Eye (tissue), 1 donor: ENCODE data around the gene VRK2.
"Not testable (repeated sequence)": the region's sequence is repeated elsewhere in the genome, so short reads cannot be mapped to it uniquely, and the experiment has no call there.

Source experiments
- DNase-seq: peaks from one replicate; pipeline ENCODE4 v3.0.0-alpha.2; 2015

The VRK2 gene

DNA sequence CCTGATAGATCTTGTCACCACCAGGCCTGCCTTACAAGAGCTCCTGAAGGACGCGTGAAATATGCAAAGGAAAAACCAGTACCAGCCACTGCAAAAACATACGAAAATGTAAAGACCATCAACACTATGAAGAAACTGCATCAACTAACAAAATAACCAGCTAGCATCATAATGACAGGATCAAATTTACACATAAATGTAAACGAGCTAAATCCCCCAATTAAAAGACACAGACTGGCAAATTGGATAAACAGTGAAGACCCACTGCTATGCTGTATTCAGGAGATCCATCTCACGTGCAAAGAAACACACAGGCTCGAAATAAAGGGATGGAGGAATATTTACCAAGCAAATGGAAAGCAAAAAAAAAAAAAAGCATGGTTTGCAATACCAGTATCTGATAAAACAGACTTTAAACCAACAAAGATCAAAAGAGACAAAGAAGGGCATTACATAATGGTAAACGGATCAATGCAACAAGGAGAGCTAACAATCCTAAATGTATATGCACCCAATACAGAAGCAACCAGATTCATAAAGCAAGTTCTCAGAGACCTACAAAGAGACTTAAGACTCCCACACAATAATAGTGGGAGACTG, 123.8 kb downstream of the VRK2 start:
- not testable (repeated sequence) for DNase-seq

DNA sequence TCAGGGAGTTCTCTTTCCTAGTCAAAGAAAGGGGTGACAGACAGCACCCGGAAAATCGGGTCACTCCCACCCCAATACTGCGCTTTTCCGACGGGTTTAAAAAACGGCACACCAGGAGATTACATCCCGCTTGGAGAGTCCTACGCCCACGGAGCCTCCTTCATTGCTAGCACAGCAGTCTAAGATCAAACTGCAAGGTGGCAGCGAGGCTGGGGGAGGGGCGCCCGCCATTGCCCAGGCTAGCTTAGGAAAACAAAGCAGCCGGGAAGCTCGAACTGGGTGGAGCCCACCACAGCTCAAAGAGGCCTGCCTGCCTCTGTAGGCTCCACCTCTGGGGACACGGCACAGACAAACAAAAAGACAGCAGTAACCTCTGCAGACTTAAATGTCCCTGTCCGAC, 125.2 kb downstream of the VRK2 start:
- DNase-seq: not testable (repeated sequence)

DNA sequence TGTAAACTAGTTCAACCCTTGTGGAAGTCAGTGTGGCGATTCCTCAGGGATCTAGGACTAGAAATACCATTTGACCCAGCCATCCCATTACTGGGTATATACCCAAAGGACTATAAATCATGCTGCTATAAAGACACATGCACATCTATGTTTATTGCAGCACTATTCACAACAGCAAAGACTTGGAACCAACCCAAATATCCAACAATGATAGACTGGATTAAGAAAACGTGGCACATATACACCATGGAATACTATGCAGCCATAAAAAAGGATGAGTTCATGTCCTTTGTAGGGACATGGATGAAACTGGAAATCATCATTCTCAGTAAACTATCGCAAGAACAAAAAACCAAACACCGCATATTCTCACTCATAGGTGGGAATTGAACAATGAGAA, 130.6 kb downstream of the VRK2 start:
- not testable (repeated sequence) for DNase-seq

DNA sequence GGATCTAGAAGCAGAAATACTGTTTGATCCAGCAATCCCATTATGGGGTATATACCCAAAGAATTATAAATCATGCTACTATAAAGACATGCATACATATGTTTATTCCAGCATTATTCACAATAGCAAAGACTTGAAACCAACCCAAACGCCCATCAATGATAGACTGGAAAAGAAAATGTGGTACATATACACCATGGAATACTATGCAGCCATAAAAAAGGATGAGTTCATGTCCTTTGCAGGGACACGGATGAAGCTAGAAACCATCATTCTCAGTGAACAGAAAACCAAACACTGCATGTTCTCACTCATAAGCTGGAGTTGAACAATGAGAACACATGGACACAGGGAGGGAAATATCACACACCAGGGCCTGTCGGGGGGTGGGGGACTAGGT, 133.6 kb downstream of the VRK2 start:
- not testable (repeated sequence) for DNase-seq

DNA sequence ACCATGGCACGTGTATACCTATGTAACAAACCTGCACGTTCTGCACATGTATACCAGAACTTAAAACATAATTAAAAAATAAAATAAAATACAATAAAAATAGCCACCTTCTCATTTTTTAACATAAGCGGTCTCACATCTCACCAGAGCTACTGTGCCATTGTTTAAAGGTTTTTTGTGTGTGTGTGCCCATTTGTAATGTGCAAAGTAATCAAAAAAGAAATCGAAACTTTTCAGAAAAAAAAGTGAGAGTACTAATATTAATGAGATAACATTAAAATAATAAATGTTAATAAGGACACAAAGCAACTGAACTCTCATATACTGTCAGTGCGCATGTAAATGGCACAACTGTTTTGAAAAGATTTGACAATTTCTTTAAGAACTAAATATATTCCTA, 134.0 kb downstream of the VRK2 start:
- DNase-seq: no peak

DNA sequence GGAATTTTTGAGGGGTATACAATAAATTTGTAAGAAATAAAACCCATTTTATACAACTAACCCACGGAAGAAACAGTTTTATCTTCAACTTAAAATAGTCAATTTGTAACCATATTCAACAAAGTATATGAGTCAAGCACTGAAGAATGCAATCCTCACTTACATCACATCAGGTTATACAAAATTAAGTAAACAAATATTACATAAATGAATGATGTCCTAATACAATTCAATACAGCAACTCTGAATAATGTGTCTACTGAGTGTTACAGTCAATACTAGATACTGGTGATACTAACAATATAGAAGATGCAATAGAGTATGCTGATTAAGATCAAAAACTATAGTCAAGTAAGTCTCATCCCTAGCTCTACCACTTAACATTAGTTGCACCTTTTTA, 135.9 kb downstream of the VRK2 start:
- DNase-seq: no peak

DNA sequence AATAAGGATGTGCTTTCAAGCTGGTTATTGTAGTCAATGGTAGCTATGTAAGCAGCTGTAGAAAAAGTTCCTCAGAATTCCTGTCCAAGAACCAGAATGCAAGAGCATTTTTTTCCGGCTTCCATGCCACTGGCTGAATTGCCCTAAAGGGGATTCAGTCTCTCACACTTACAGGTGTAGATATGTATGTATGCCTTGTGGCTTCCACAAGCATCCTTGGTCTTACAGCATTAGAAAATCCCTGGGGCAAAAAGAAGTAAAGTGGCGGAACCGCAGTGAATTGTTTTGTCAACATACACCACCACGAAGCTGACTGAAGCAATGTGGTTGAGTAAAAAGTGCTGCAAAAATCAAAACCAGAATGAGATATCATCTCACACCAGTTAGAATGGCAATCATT, 139.9 kb downstream of the VRK2 start:
- DNase-seq: no peak

DNA sequence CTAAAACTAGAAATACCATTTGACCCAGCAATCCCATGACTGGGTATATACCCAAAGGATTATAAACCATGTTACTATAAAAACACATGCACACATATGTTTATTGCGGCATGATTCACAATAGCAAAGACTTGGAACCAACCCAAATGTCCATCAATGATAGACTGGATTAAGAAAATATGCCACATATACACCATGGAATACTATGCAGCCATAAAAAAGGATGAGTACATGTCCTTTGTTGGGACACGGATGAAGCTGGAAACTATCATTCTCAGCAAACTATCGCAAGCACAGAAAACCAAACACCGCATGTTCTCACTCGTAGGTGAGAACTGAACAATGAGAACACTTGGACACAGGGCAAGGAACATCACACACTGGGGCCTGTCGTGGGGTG, 140.4 kb downstream of the VRK2 start:
- DNase-seq: not testable (repeated sequence)

DNA sequence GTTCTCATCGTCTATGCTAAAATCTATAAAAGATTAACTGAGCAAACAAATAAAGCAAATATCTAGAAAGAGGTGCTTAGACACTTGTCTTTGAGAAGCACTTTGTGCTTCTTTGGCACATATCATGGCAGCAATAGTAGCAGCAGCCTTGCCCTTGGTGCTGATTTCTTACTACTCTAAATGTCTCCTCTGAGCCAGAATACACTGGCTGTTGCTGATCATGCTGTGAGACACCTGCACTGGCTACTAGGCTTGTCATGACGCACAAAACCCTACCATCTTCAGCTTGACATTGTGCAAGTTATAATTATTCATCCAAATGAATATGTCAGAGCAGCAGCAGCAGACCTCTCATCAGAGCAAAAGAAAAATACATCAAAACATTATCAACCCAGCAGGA, 147.9 kb downstream of the VRK2 start:
- no peak for DNase-seq

DNA sequence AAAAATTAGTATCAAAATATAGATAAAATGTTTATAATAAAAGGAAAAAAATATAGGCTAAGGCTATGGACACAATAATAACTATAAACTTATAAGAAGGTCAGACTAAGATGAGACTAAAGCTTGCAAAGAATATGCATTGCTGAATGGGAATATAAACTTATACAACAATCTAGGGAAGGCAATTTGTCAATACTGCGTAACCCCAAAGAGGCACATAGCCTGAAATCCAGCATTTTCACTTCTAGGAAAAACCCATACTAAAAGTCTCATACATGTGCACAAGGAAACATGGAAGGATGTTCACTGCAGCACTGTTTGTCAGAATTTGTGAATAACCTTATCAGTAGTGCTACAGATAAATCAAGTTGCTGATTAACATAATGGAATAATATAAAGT, 149.1 kb downstream of the VRK2 start:
- DNase-seq: no peak

DNA sequence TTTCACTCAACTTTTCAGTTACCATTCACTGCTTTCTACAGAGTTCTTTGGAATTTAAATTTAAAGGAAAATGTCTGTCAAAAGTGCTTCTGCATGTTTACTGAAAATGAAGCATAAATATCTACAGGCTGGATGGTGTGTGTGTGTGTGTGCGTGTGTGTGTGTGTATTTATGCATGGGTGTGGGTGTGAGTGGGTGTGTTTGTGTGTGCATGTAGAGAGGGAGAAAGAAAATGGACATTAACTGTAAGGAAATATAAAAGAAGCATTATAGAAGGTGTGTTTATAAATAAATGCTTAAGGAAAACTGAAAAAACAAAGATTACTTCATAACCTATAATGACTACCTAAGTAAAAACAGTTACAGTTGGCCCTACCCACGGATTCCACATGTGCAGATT, 151.3 kb downstream of the VRK2 start:
- DNase-seq: no peak

DNA sequence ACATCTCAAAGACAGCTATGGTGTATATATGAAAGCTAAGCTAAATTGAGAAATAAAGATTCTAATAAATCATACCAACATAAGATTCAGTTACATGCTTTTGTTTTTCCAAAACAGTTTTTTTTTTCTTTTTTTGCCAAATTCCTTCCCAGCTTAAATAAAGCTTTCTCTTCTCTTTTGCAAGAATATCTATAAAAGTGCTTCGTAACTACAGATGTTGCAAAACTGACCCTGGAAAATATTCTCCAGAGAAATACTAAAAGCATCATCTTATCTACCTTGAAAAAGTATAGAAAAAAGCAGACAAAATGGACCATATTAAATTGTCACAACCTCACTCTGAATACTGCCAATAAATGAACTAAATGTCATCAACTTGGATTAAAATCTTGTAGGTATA, 155.8 kb downstream of the VRK2 start:
- no peak for DNase-seq

DNA sequence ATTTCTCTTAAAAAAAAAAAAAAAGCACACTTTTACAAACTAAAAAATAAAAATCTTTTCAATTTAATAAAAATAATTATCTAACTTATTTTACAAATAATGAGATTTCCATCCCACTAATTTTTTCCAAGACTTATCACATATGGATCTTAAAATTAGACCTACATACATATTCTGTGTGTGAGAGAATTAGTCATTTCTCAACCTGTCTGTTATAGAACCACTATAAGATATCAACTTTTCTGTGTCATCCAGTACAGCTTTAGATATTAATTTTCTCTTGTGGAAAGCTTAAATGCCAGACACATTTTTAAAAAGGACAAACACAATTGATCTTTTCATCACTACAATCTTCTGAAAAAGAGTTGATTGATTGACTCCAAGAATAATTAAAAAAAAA, 156.4 kb downstream of the VRK2 start:
- DNase-seq: no peak

DNA sequence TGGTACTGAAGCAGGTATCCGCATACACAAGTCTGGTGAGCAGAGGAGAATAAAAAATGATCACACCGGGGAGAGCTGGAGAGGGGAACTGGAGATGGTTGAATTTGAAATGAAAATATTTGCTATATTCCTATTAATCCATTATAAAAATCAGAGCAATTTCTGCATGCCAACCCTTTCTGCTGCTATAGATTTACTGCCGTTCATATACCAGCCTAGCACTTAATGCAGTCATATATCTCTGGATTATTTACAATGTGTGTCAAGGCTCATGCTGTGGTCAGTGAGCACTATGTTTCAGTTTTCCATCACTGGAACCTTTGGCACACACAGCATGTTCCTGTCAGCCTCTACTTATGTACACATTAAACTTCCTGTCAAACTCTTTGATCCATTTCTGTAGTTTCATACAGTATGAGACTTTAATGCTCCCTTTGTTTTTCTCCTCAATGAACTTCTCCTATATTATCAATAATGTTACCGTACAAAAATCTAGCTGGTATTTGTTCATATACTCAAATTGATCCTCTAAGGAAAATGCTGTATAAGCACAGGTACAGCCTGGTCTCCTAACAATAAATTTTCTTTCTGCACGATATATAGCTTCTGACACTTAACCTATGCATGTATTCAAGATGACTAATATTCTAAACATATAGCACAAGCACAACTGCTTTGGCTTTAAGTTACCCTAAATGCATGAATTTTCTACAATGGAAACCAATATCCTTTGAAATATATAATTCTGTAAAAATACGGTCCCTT, 157.8 kb downstream of the VRK2 start:
- DNase-seq: no peak

DNA sequence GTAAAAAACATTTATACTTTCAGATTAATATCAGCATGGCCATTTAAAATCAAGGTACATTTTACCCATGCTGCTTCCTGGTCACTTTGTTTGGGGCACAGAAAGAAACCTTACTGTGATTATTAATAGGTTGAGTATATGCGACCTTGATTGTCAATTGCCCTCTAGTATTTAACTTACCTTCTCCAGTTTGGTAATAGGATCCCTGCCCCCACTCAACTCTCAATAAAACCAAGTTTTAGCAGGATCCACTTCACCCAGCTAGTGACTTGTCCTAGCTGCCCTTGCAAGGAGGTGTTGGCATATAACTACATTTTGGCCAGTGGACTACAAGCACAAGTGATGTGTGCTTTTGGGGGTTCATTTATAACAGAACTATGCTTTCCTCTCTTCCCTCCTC, 160.2 kb downstream of the VRK2 start:
- DNase-seq: no peak

DNA sequence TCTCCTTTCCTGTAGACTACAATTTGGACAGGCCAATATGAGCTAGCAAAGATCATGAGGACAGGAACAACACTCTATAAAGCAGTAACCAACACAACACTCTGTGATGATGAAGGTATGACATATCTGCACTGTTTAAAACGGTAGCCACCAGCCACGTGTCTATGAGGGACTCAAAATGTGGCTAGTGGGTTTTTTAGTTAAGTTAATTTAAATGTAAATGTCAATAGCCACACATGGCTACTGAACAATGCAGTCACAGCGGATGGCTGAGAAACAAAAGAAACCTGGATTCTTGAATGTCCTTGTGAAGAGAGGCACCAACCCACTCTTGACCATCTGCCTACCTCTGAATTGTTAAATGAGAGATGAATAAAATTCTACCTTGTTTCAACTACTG, 160.6 kb downstream of the VRK2 start:
- no peak for DNase-seq
